Frontal cortex (tissue), 4 donors: ENCODE measurements around the gene THBS3. TPM values are rescaled to one million over a fixed set of nuclear protein-coding genes. Genes with fewer than 3 reads are reported as not detected.
"Not testable (repeated sequence)": the region's sequence is repeated elsewhere in the genome, so short reads cannot be mapped to it uniquely, and the experiment has no call there.

Experiments
- DNase-seq, 2 donors: peaks; one replicate each; pipeline ENCODE4 v3.0.0; 2012; ENCODE audit warnings: low spot score in 2 of 2
- FAIRE-seq: peaks from 2 replicates; lab custom pipeline; 2012; peaks lifted over from hg19 to GRCh38; lab: Jason Lieb, UNC
- total RNA-seq: library from RNA; depleted of rRNA; stranded (reverse); fragments of >200 nt; gene quantifications from one replicate; pipeline ENCODE4 v1.2.3, GENCODE V29; 2014
- donor health status: control.
- donor health status: control.
- donor health status: control.

The THBS3 gene
- total RNA-seq, 1 donor from 2014 or later: 7.7 TPM

- no peak for FAIRE-seq
Measured at GRCh38 chr1:155210314-155211104, 2.8 kb upstream of the THBS3 start.

DNA sequence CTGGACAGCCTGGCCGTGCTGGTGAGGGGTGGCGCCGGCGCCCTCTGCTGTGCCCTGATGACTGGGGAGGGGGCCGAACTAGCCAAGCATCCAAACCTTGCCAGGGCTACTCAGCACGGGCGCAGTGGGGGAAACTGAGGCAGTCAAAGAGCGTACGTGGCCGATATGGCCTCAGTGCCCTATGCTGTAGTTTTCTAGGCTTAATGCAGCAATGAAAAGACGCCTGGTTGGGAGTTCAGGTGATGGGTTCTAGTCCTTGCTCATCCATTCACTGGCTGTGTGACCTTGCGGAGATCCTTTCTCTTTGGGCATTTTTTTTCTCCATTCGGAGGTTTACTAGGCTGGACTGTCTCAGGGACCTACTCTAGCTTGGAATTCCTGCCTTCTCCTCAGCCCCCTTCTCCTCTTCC lies 1.6 kb upstream of the THBS3 start:
- DNase-seq: peak in 1 of 2 donors; percentile 7
- FAIRE-seq: no peak

More at GRCh38 chr1:155210314-155211104, 2.8 kb upstream of the THBS3 start:
- no peak for DNase-seq

DNA sequence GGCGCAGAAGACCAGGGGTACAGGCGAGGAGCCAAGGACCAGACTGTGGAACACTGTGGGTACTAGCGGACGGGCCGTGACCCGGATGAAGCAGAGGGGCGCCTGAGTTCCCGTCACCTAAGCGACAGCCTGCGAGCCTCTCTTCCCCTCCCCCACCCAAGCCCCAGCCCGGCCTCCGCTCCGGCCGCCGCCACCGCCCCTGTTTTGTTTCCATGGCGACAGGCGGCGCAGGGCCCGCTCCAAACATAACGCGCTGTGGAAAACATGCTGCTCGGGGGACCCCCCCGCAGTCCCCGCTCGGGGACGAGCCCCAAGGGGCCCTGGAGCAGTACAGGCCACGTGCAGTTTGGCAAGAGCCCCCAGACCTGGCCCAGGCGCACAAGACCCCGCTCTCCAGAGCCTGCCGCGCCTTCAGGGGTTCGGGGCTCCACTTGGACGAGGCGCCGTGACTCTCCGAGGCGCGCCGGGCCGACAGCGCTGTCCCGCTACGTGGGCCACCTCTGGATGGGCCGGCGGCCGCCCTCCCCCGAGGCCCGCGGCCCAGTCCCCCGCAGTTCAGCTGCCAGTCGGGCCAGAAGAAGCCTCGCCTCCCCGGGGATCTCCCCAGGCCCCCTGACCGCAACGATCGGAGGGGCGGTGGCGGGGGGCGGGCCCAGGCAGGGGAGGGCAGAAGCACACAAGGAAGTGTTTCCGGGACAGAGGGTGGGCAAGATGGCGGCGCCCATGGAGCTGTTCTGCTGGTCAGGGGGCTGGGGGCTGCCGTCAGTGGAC lies 1.0 kb upstream of the THBS3 start, which contains the start of gene MTX1:
TSS of gene MTX1 (plus strand) at position 155 of the 771 bp plus-strand sequence. CDS start at position 265, 110 bp downstream.
- peak; percentile 80 to 84 for DNase-seq
- no peak for FAIRE-seq

- FAIRE-seq (no peak), DNase-seq (peak; percentile 51 to 67)
Measured at GRCh38 chr1:155206891-155207805, 549 bp downstream of the THBS3 start.

GRCh38 chr1:155205969-155206593 lies 1.6 kb downstream of the THBS3 start:
- FAIRE-seq (no peak), DNase-seq (no peak)

GRCh38 chr1:155205035-155205434 lies 2.7 kb downstream of the THBS3 start:
- FAIRE-seq (no peak), DNase-seq (no peak)

DNA sequence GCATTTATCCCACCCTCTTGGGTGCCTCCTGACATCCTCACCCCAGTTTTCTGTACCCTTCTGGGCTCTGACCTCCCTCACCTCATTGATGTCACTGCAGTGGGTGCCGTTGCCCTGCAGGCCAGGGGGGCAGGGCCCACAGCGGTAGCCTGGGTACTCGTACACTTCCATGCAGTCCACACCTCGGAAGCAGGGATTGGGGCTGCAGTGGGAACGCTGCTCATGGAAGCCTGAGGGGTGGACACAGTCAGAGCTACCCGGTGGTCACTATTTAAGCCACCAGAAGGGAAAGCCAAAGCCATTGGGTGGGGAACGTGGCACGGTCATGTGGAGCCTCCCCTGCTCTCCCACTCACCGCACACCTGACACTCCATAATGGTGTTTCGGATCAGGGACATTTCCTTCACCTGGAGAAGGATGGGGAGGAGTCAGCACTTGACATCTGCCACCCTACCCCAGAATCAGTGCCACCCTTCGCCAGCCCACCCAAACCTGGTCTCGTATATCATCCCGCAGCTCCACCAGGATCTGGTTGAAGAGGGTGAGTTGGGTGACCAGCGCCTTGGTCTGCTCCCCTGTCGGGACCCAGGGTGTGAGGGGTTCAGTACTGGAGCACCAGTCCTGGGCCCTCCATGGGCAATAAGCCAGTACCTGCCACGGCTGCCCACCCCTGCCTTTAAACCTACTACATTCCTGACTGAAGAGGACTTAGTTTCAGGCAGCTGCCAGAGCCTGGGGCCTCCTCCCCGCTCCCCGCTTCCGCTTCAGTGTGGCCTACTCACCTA lies 4.8 kb downstream of the THBS3 start:
- no peak for FAIRE-seq
- DNase-seq: no peak

DNA sequence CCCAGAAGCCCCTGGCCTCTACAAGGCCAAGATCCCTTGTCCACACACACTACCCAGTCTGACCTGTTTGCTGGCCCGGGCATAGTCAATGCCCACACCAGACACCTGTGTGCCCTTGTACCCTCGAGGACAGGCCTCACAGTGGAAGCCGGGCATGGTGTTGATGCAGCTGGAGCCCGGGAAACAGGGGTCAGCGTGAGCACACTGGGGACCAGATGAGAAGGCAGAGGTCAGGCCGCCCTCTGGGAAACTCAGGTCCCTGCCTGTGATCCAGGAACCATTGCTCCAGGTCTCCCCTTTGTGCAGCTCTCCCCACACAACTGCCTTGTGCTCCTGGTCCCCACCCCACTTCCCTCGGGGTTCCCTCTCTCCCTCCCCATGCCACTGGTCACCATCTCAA lies 5.5 kb downstream of the THBS3 start:
- FAIRE-seq (no peak), DNase-seq (peak in 1 of 2 donors; percentile 3)

- DNase-seq: peak in 1 of 2 donors; percentile 1
- FAIRE-seq: no peak
Measured at GRCh38 chr1:155200920-155201319, 6.8 kb downstream of the THBS3 start.

DNA sequence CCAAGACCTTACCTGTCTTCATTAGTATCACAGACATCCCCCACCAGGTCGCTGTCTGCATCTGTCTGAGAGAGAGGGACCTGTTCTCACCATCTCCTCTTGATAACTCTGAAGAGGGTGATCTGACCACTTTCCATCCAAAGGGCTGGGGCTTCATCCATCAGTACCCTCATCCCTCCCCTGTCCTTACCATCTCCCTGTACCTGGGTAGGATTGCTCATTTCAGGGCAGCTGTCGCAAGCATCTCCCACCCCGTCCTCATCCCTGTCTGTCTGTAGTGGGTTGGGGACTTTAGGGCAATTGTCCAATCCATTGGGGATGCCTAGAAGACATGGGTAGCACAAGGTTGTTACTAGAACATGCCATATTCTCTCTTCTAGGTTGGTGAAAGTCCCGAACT lies 7.9 kb downstream of the THBS3 start:
- FAIRE-seq: no peak
- DNase-seq: peak in 1 of 2 donors; percentile 4

DNA sequence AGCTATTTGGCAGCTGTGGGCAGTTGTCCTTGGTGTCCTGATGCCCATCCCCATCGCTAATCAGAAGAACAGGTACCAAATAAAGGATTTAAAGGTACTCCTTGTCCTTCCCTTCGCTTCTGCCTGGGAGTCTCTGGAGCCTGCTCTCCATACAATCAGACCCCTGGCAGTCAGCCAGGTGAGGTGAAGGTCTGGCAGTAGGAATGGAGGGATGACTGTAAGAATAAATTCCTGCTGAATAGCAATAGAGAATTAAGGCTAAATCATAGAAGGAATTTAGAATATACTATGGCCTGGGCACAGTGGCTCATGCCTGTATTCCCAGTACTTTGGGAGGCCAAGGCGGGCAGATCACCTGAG lies 9.2 kb downstream of the THBS3 start:
- no peak for DNase-seq
- no peak for FAIRE-seq

DNA sequence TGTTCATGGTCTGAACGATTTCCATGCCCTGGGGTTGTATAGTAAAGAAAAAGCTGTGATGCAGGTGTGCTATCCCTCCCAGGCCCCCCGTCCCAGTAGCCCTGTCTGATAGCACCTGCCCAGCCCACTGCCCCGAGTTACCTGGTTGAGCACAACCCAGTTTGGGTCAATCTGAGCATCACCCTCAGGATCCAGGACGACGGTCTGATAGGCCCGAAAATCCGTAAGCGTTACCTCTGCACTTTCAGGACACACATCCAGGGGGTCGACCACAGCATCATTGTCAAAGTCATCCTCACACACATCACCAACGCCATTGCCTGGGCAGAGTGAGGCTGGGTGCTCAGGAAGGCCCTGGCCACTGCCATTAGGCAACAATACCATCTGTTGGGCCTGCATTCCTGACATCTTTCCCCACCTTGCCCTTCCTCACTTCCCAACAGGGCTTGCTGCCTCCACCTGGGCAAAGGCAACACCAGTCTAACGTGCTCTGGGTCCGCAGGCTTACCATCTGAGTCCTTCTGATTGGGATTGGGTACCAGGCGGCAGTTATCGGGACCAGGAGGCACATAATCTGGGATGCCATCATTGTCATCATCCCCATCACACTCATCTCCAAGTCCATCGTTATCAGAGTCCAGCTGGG lies 9.7 kb downstream of the THBS3 start:
- FAIRE-seq (no peak), DNase-seq (no peak)

DNA sequence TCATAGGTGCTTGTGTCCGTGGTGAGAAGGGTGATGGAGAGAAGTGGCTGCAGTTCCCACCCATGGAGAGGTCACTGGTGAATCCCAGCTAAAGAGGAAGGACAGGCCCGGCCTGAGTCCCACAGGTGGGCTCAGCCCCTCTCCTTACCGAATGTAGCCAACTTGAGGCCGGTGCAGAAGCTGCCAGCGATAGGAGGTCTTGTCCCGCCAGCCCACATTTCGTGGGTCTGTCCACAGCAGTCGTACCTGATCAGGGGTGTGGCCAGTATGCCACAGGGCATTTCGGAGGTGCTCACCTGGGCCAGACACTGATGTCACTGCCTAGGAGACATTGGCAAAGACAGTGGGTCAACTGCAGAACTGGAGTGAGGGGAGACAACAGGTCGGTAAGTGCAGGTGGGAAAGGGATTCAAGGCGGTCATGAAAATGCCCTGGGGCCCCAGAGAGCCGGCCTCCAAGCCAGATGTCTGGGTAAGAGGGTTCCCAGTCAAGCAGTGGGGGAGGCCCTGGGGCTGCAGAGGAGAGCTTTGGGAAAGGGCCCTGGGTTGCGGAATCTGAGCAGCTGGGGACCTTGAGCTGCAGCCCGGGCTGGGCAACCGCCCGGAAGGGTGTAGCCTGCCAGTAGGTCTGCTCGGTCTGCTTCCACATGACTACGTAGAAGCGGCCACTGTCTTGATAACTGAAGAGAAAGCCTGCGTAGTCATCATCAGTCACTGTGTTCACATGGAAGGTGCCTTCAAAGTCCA lies 10.6 kb downstream of the THBS3 start:
- DNase-seq: no peak

DNA sequence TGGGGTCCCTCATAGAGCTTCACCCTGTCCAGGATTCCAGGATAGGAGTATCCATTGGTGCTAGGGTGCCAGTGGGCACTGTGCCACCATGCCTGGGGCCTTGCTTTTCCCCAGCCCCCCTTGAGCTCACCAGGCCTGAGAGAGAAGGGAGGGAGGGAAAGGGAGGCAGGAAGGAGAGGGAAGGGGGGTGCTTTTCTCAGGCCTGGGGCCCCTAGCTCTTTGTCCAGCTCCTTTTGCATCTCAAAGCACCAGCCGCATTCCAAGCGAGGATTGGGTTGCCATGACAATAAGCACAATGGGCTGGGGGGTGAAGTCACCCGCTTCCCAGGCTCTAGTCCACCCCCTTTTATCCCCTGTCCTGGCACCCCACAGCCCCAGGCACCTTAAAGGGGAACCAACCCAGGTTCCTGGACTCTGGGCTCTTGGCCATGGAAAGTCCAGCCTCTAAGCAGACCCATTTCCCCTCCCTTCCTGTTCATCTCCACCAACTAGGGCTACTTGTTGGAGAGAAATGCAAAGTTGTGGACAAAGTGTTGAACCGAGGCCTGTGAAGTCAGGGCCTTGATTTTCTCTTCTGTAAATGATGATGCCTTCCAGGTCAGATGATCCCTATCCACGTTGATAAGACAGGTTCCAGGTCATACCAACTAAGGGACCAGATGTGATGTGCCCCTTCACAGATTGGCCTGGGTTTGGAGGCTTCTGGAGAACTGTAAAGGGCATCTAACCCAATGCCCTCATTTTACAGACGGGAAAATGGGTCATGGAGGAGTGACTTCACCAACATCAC lies 11.4 kb downstream of the THBS3 start:
- DNase-seq (no peak), FAIRE-seq (no peak)

More for the DNA sequence above, 10.6 kb downstream of the THBS3 start:
- FAIRE-seq: no peak

DNA sequence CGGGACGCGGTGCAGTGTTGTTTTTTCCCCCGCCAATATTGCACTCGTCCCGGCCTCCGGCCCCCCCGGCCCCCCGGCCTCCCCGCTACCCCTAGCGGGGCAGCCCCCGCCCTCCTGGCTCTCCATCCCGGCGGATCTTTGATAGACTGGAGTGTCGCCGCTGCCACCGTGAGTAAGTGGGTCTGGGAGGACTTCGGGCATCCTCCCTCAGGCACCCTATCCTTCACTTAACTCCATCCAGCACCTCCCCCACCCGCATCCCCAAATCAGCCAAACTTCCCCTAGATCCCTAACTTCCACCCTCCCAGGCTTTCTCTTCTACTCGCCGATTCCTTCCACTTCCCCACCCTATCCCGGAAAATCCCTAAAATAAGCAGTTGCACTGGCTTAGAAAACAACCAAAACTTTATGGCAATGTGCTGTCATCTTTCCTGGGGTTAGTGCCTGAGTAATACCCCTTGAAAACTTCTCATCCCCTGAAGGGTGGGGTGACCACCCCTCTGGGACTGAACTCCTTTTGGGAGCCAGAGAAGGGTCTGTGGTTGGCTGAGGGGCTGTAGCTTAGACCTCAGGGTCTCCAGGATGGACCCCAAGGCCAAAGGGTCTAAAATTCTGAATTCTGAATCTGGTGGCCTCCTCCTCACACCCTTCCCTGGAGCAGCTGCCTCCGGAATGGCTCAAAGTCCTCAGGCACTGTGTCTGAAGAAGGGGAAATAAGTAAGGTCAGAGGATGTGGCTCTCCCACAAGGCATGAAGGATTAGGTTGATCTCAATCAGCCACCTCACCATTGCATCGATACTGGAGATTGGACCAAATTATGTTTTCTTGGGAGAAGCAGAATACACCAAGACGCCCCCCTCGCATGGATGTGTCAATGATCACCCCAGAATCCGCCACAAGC lies 12.2 kb downstream of the THBS3 start:
- FAIRE-seq: no peak

GRCh38 chr1:155193991-155194240 lies 13.8 kb downstream of the THBS3 start:
- not testable (repeated sequence) for FAIRE-seq

More for the DNA sequence above, 12.2 kb downstream of the THBS3 start:
- no peak for DNase-seq

More at GRCh38 chr1:155193991-155194240, 13.8 kb downstream of the THBS3 start:
- not testable (repeated sequence) for DNase-seq
